Measurements from ENCODE around the gene DLGAP1.

Gene DLGAP1

DNA sequence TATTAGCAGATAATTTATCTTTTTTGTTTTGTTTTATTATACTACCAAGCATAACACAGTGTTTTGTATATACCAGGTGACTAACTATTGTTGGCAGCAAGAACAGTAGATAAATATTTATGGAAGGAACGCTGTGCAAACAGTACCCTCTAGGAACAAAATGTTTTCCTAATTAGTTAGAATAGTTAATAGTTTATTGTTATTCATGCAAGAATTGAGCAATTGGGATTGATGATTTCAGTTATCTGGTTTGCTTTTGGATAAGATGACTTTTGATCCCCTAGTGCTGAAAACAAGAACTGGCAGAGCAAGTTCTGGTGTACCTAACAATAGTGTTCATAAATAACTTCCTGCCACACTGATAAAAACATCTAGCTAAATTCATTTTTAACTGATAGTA is 681.8 kb downstream of the DLGAP1 start:
- DNase-seq (ENCODE audit: low spot score), result no peak

DNA sequence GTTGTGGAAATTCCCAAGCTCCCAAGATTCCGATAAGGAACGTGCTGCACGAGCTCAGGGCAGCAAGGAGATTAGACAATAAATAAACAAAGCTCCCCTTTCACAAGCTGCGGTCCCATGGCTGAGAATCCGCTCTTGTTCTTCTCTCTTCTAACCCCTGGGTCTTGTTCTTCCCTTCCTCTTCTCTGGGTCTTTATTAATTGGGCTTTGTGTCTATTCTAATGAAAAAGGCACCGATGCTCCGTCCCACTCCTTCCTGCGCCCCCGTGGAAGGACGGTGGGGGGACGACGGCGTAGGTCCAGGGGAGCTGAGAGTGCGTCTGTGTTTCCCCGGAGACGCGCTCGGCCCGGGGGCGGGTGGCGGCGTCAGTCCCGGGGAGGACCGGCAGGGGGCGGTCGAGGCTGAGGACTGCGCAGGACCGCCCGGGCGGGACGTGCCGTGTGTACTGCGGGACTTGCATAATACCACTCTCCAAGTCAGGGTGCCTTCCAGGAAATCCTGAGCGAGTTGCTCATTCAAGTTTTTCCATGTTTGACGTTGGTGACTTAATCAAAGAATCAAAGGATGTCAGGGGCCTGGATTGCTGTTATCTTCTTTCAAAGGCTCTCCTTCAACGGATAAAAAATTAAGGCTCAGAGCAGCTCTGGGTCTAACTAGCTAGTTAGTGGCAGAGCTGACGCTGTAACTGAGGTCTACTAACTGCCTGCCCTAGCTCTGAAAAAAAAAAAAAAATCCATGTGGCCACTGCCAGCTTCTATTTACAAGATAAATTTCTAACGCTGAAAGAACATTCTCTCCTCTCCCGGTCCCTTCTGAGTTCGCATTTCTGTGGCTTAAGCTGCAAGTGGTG is 683.8 kb downstream of the DLGAP1 start:
- DNase-seq (ENCODE audit: low spot score), result peak; percentile 82

DNA sequence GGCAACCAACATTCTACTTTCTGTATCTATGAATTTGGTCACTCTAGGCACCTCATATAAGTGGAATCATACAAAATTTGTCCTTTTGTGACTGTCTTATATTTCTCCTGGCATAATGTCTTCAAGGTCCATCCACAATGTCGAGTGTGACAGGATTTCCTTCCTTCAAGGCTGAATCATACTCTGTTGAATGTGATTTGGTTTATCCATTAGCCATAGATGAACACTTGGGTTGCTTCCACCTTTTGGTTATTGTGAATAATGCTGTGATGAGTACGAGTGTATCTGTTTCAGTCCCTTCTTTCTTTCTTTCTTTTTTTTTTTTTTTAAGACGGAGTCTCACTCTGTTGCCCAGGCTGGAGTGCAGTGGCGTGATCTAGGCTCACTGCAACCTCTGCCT is 693.8 kb downstream of the DLGAP1 start:
- DNase-seq (ENCODE audit: low spot score), result no peak

DNA sequence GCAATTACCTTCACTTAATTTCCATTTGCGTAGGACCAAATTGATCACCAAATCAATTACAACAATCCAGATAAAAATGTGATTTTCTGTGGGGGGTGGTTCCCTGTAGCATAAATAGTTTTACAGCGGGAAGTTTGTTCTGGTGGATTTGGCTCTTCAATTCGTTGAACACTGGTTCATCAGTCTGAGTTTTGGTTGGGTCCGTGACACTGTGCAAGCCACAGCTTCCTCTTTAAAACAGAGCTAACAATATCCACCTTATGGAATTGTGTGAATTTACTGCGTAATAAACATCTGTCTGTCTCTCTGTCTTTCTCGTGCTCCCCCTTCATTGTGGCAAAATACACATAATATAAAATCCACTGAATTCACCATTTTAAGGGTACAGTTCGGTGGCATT is 694.4 kb downstream of the DLGAP1 start:
- DNase-seq (ENCODE audit: low spot score), result no peak

DNA sequence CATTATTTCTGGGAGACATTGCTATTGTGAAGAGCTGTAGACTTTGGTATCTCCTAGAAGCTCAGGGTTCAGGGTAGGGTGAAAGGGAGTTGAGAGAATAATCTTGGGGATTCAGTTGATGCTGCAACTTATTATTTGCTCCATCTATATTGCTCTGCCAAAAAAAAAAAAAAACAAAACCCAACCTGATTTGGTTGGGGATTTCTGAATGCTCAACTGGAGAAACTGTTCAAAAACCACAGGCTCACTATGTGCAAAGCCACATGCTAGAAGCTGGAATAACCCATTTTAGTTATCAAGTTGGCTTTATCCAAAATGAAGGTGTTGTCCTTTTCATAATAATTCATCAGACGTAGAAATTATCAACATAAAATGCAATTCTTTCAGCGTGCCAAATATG is 696.0 kb downstream of the DLGAP1 start:
- DNase-seq (ENCODE audit: low spot score), result no peak

DNA sequence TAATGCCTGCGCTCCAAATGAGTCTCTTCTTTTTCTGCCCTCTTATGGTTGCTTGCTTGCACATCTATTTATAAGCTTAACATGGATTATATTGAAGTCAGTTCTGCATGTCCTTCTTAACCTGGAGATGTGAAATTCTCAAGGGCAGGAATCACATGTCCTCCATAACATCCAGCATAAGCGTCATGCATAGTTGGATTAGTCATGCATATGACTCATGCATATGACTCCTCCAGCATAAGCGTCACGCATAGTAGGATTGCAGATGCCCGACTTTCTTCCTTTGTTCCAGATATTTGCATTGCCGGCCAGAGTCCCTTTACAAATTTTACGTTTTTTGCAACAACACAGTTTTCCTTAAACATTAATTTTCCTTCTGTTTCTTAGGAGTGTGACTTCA is 696.6 kb downstream of the DLGAP1 start:
- DNase-seq (ENCODE audit: low spot score), result no peak

DNA sequence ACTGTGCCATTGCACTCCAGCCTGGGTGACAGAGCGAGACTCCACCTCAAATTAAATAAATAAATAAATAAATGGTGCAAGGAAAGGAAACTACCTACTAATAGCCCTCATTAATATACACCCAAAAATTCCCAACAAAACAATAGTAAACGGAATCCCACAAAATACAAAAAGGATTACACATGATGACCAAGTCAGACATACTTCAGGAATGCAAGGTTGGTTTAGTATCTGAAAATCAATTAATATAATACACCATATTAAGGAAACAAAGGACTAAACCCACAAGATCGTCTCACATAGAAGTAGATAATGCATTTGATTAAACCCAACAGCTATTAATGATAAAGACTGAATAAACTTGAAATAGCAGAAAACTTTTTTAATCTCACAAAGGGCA is 697.7 kb downstream of the DLGAP1 start:
- DNase-seq (ENCODE audit: low spot score), result no peak

DNA sequence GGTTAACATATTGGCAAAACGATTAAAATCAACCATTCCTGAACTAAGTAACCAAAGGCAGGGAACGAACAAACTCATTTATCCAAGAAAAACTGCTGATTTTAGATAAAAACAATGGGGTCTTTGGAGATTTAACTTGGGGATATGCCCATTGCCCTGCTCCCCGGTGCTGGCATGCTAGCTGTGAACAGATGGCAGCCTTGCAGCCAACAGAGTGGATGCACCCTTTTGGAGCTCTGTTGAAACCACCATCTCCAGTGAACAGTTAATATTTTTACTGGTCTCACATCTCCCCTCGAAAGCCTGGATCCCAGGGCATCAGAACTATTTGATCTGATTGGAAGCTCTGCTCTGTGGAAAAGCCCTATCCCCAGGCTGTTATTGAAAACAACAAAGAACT is 702.0 kb downstream of the DLGAP1 start:
- DNase-seq (ENCODE audit: low spot score), result no peak

DNA sequence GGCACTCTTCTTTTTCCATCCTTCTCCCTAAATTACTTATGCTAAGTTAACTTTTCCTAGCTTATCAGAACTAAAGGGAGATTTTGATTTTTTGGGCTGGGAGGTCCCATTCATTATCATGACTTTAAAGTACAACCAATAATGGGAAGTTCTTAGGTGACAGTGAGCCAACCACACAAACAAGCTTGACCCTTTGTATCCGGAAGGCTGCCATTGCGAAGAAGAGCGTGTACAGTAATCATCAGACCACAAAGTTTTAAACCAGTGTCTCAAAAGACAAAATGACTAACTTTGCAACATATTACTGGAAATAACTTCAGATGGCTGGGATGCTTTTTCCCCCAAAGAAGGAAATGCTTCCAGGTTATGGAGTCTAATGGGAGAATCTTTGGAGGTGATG is 707.0 kb downstream of the DLGAP1 start:
- DNase-seq (ENCODE audit: low spot score), result no peak

DNA sequence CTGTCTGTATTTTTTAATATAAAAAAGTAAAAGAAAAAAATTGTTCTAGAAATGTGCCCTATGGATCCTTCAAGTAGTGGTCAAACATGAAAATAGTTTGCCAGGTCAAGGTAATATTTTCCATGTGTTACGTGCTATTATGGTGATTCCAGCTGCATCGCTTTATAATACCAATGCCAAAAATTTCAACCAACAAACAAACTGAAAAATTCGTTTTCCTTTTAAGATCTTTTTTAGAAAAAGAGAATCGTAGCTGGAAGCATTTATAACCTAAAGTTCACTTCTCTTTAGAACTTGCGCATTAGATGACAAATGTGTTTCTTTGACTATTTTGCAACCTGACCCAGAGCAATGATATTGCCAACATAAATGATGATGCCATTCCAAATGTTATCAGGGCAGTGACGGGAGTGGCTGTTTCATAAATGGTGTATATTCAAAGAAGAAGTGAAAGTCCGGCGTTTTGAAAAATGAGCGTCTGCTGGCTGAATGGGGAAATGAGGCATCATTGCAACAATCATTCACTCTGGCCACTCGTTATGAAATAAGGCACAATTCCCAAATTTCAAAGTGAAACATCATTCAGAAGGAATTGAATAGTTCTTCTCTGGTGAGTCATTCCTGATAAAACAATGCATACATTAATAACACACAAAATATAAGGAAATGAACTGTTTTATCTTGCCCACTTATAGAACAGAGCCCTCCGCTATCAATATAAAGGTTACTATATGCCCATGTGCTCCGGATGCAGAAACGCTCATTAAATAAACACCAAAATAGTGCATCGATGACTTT is 707.7 kb downstream of the DLGAP1 start:
- no peak for DNase-seq (ENCODE audit: low spot score)

DNA sequence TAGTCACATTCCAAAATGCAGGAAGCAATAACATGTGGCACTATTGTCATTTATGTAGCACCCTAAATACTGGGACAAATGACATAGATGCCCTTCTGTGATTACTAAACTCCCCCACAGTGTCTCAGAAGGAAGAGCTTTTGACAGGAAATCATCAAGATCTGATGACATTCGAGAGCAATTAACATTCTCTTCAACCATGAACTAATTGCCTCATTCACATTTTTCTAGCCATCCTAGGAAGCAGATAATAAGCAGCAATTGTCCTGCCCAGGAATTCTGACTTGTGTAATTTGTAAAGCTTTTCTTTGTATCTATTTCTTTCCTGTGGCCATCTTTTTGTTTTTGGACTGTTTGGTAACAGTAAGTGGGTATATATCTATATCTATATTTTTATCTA is 712.6 kb downstream of the DLGAP1 start:
- no peak for DNase-seq (ENCODE audit: low spot score)

DNA sequence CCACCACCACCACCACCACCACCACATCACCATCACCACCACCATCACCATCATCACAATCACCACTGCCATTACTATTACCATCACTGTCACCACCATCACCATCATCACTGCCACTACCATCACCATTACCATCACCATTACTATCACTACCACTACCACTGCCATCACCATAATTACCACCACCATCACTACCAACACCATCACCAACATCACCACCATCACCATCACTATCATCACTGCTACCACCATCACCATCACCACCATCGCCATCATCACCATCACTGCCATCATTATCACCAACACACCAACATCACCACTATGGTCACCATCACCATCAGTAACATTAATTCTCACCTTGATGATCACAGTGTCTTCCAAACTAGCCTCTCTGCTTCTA is 713.8 kb downstream of the DLGAP1 start:
- no peak for DNase-seq (ENCODE audit: low spot score)

DNA sequence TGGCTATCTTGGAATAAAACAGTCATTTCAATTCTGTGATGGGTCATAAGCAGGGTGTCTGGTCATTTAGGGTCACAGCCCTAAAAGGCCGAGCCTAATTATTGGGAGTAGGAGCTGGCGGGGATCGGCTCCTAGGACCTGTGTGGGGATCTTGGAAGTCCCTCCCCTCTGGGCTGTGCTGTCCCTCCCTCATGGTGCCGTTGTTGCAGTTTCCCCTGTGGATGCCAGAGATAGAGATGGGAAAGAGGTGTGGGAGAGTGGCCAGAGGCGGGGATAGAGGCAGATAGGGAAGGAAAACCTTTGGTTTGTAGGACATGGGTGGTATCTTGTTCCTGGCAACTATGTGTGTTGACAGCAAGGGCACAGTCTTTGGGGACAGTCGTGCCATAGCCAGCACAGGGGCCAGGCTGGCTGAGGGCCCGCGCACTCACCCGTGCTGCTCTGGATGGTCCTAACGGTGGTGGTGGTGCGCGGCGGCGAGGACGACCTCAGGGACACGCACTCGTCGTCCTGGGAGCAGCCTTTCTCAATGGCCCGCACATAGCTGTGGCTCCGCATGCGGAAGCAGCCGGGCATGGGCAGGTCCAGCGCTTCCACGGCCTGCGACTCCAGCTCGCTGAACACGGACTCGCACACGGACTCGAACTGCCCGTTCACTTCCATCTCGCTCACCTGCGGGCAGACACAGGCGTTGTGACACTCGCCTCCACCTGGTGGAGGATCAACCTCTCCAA is 726.2 kb downstream of the DLGAP1 start:
- DNase-seq (ENCODE audit: low spot score), result no peak

DNA sequence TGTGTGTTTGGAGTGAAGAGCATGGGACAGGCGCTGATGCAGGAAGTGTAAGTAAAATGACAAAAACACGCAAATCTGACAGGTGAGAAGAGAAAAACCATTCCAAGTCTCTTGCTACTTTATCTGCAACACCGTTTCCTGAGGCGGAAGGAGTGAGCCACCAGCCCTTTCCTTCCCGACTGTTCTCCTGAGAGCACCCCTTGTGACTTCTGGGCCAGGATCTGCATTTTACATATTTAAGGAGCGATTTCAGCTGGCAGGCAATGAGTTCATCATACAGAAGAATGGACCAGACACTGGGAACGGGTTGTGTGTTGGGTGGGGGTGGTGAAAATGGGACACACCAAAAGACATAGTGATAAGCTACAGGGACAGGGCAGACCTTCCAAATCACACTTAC is 727.8 kb downstream of the DLGAP1 start:
- no peak for DNase-seq (ENCODE audit: low spot score)

DNA sequence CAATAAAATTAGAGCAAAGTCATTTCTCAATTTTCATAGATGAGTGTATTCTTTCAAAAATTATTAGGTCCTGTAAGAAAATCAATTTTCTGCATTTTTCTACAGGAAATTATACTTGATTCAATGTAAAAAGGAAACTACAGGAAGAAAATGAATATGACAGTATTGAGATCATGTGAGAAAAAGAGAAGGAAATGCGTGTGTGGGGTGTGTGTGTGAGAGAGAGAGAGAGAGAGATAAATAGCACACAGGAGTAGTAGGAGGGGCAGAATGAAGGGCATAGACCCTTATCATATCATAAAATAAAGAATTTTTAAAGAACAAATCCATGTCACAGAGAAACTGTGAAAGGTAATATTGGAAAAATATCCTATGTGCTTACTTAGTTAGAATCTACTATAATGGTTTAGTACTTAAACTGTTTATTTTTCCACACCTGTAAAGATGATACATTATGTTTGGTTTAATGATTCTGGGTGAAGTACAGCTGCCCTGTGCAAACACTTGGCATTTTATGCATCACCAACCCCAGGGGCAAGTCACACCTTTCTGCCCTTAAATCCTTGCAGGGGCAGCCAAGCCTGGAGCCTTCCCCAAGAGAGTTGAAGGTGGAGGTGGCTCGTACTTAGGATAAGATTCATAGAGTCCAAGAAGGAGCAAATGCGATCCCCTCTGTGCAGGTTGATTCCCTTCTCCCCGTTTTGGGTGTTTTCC is 728.7 kb downstream of the DLGAP1 start:
- no peak for DNase-seq (ENCODE audit: low spot score)

DNA sequence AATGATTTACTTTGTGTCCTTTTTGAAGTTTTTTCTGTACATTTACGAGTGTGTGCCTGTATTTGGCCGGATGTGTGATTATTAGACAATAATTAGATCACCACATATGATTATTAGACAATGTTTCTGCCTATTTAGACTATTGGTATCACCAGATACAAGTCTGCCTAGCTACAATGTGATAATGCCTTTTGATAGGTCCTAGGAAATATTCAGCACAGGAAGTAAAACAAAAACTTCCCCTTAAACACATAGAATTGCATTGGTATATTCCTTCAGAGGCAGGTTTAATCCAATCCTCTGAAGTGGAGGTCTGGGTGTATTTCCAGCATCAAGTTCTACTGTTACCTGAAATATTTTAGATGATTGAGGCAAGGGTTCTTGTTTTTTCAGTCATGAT is 730.0 kb downstream of the DLGAP1 start:
- peak; percentile 11 for DNase-seq (ENCODE audit: low spot score)

DNA sequence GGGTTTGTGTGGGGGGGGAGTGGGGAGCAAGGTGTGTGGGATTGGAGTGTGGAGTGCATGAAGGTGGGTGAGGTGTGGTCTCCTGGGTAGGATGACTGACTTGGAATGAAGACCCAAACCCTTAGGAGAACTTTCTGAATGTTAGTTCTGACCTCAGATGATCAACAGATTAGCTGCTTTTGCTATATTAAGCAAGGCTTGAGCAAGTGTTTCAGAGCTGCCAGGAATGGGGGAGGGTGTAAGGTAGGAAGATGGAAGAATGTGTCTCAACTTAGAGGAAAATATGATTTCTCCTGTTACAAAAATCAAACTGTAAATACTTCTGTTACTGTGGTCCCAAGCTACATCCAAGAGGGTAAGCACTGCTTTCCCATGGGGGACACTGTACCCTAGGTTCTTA is 731.6 kb downstream of the DLGAP1 start:
- no peak for DNase-seq (ENCODE audit: low spot score)

DNA sequence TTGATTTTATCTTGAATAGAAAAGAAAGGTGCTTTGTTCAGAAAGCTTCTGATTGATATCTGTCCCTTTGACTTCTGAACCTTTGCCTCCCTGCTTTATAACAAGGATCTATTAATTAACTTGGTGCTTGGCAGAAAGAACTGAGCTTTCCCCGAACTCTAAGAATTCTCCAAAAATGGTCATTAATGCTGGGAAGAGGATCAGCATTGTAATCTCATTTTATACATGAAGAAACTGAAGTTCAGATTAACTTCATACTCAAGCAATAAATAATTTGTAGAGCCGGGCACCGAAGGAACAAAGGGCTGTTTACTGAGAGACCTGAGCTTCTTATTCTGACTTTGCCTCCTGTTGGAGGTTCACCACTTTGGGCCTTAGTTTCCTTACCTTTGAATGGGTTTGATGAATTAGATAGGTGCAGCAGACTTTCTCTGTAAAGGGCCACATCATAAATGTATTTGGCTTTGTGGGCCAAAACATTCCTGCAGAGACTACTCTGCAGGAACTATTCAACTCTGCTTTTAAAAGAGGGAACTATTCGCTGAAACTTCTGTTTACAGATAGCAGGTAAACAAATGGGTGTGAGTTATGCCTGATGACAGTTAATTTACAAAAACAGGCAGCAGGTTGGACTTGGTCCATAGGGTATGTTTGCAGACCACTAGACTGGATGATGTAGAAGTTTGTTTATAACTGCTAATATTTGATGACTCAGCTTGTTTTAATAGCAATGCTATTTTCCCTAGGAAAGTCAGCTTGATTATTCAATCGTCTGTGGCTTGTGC is 732.3 kb downstream of the DLGAP1 start:
- DNase-seq (ENCODE audit: low spot score), result no peak

DNA sequence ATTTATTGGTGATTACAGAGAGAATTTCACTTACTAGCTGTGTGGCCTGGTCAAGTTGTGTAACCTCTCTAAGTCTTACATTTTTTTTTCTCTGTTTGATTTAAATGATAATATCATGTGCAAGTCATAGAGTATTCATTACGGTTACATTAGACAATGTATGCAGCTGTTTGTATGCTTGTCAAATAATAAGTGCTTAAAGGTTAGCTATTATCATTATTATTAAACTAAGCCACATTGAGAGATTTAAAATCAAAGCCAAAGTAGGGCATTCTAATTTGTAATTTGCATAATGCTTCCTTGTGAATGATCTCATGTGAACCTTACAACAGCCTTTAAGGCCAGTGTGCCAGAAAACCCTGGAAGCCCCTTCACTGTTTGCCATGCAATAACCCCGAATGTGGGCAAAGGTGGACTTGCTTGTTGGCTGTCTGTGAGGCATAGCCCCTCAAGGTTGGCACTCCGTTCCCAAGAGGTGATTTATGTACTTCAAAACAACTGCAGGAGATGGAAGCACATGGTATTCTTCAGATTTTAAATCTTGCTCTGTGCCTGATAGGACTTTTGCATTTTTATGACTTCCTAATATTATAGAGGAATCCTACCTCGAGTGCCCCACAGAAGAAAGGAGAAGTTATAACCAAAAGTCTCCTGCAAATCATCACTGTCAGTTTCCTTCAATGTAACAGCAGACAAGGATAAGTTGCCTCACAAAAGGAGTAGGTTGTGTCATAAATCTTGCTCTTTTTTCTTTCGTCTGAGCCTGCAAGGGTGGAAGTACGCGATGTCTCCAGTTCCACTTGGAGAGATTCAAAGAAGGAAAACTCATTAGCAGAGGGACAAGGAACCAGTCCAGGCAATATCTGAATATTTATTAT is 733.1 kb downstream of the DLGAP1 start:
- DNase-seq (ENCODE audit: low spot score), result no peak

DNA sequence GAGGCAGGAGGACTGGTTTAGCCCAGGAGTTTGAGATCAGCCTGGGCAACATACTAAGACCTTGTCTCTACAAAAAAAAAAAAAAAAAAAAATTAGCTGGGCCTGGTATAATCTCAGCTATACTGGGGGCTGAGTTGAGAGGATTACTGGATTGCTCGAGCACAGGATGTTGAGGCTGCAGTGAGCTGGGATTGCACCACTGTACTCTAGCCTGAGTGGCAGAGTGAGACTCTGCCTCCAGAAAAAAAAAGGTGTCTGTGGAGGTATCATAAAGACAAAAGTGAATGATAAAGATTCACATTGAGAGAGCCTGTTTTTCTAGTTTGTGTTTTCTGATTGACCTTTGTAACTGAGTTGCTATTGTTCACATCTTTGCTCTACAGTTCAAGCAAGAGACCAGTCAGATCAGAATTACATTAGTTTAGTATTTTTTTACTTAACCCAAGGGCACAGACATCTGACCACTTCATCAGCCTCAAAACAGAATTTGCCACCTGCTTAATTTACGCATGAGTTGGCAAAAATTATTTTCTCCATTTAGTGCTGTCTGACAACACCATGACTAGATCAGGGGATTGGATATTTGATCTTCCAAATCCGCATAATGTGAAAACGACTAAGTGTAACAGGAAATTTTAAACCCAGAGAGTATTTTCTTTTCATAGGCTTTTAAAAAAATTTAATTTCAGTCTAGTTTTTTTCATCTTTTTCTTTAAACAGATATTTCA is 734.1 kb downstream of the DLGAP1 start:
- DNase-seq (ENCODE audit: low spot score), result no peak

All from germinal center (tissue), 1 donor.